GM21528 (cell line): ENCODE data around the gene PPP1R16B.

Source experiments
- ATAC-seq: cut with Tn5 transposase; IDR thresholded peaks from one replicate; pipeline ENCODE4 v1.9.1; 2021; ENCODE audit warnings: mild to moderate bottlenecking, moderate library complexity; ENCODE audit not compliant: unreplicated experiment, low FRiP score

The PPP1R16B gene

DNA sequence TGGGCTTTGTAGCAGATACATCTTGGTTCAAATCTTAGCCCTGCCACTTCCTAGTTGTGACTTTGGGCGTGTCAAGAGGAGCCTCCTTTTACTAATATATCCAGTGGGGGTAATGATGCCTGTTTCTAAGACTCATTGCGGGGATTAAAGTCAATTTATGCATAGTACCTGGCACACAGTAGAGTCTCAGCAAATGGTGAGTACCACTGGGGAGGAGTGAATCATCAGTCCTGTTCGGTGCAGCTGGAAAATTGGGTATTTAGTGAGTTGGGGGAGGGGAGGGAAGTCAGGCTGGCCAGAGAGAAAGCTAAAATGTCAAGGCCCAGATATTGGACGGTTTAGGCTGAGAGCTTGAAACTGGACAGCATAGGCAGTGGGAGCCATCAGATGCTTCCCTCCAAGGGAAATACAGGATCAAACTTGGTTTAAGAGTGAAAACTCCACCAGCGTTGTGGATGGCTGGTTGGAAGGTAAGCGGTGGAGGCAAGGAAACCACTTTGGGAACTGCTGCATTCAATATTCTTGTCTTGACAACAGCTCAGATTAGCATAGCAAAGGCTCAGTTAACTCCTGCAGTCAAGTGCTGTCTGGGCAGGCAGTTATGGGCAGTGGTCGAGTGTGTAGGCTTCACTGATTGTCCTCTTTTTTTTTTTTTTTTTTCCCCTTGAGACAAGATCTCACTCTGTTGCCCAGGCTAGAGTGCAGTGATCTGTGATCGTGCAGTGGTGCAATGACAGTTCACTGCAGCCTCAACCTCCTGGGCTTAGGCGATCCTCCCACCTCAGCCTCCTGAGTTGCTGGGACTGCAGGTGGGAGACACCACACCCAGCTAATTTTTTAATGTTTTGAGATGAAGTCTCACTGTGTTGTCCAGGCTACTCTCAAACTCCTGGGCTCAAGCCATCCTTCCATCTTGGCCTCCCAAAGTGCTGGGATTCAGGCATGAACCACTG, 12.9 kb downstream of the PPP1R16B start:
- no peak for ATAC-seq

- no peak for ATAC-seq
Measured at GRCh38 chr20:38825571-38825900, 20.0 kb downstream of the PPP1R16B start.

DNA sequence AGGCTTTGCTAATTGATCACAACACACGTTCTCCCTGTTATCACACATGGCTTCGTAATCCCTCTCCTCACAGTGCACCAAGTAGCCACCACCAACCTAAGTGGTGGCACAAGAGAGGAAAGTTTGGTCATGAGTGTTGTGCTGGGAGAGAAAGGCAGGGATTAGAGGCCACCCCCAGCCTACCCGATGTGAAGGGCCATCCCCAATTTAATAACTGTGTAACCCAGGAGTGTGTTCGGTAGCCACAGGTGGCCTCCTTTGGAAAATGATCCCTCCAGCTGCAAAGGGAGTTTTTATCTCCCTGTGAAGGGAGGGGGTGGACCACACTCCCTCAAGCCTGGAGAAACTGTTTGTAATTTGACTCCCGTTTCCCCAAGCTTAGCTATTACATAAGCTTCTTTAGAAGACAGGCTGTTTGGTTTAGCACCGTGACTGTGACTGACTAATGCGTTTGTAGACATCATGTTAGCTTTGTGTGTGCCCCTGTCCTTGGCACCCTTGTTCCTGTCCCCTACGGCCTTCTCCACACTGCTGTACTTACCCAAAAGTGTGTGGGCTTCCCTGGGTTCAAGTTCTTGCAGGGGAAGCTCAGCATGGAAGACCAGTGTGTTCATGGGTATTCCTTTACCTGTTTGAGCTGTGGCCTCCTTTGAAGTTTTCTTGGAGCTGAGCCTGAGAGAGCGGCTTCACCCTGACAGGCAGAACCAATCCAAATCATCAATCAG, 20.6 kb downstream of the PPP1R16B start:
- ATAC-seq, result no peak

DNA sequence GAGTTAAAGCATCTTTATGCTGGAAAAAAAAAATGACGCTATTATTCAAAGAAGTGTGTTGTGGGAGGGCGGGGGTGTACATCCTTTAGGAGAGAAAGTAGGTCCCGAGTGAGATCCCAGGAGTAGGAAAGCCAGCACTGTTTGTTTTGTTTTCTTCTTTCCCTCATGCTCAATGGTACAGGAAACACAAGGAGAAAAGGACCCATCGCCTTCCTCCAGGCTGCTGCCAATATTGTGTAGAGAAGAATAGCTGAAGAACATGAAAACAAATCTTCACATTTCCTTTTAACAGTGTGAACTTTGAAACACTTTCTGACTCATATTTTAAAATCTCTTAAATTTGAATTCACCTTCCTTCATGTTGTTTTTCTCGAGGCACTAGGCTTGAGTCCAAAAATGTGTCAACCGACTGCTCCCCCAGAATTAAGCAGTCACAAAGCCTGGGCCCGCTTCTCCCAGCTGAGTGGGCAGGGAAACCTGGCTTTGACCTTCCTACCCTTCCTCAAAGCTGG, 22.3 kb downstream of the PPP1R16B start:
- no peak for ATAC-seq

DNA sequence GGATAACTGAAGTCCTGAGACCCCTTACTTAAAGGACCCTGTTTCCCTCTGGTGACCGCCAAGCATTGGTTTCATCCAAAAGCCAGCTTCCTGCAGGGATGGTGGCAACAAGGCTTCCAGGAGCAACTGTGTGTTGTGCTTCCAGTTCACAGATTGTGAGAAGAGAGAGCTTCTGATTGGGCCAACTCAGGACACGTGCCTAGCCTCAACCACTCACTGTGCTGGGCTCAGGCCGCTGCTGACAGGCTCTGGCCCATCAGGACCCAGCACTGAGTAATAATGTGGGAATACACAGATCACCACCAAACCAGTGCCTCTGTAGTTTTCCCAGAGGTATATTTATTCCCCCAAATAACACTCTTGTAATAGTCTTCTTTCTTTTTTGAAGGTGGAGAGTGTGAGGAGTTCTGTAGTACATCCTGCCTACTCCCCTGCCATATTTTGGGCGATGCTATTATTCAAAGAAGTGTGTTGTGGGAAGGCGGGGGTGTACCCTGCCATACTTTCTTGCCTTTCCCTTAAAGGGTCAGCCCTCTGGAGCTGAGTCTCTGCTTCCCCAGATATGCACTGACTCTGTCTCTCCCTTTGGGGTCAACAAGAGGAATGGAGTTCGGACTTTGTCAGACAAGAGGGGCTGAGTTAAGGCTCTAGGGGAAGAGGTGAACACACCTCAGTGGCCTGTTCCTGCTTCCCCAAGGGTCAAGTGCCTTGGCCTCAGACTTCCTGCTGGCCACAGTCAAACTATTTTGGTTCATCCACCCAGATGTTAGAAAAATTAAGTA, 23.2 kb downstream of the PPP1R16B start:
- no peak for ATAC-seq

- ATAC-seq, result no peak
Measured at GRCh38 chr20:38829296-38829875, 23.9 kb downstream of the PPP1R16B start.

GRCh38 chr20:38830356-38830755, 24.9 kb downstream of the PPP1R16B start:
- no peak for ATAC-seq

GRCh38 chr20:38831049-38831691, 25.7 kb downstream of the PPP1R16B start:
- no peak for ATAC-seq

DNA sequence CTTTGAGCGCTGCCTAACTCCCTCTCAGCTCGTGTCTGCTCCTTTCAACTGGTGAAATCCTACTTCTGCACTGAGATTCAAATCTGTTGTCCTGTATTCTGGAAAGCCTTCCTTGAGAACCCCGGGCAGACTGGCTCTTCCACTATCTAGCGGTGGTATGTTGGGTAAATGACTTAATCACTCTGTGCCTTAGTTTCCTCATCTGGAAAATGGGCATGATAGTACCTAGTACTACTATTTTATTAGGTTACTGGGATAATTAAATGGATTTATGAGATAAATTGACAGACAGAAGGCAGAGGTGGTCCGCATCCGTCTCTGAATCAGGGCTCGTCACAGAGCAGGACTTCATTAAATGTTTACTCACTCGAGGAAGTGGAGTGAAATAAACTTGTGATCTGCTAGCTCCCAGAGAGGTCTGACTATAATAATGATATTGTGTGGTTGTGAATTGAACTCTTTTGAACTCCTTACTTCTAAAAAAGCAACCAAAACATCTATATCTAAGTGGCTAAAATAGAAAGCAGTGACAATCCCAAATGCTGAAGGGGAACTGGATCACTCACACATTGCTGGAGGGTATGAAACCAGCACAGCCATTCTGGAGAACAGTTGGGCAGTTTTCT, 26.6 kb downstream of the PPP1R16B start:
- no peak for ATAC-seq

- ATAC-seq, result no peak
Measured at GRCh38 chr20:38833154-38833856, 27.8 kb downstream of the PPP1R16B start.

- ATAC-seq, result no peak
Measured at GRCh38 chr20:38833857-38834164, 28.3 kb downstream of the PPP1R16B start.

- ATAC-seq, result no peak
Measured at GRCh38 chr20:38834868-38835267, 29.4 kb downstream of the PPP1R16B start.

- no peak for ATAC-seq
Measured at GRCh38 chr20:38835792-38836191, 30.3 kb downstream of the PPP1R16B start.

GRCh38 chr20:38836991-38837390, 31.5 kb downstream of the PPP1R16B start:
- no peak for ATAC-seq

GRCh38 chr20:38838326-38838725, 32.8 kb downstream of the PPP1R16B start:
- ATAC-seq, result no peak

DNA sequence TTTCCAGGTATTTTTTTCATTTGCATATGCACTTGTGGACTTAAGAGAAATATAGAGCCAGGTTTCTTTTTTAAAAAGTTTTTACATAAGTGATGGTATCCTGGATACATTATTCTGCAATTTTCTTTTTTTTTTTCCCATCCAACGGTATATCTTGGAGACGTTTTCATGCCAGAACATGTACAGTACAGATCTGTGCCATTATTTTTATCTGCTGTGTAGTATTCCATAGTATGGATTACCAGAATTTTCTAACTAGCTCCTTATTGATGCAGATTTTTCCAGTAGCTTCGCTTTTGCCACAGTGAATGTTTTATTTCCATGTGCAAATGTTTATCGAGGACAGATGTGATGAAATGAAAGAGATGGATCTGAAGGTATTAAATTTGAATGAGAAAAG, 34.1 kb downstream of the PPP1R16B start:
- ATAC-seq, result no peak

GRCh38 chr20:38840053-38840893, 34.8 kb downstream of the PPP1R16B start:
- ATAC-seq, result no peak

DNA sequence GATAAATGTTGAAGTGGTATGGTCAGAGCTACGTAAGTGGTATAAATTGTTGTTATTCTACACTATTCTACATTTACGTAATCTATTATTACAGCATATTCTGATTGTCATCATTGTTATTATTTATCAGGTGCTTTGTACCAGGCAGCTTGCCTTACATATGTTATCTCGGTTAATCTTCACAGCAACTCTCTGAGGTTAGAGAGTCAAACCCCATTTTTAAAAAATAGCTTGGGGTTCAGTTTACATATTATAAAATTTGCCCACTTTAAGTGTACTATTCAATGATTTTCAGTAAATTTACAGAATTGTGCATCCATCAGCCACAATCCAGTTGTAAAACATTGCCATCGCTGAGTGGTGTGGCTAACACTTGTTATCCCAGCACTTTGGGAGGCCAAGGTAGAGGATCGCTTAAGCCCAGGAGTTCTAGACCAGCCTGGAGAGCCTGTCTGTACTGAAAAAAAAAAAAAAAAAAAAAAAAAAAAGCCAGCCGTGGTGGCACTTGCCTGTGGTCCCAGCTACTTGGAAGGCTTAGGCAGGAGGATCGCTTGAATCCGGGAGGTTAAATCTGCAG, 35.5 kb downstream of the PPP1R16B start:
- ATAC-seq, result no peak
